Liver (tissue), 9 donors: Measurements from ENCODE around the gene SEMA4D. TPM values are rescaled to one million over a fixed set of nuclear protein-coding genes. Genes with fewer than 3 reads are reported as not detected.

Experiments used
- DNase-seq: peaks from one replicate; pipeline ENCODE4 v3.0.0-alpha.2; 2017; ENCODE audit warnings: low spot score
- H3K27ac ChIP-seq, 2 donors: one replicate each; pipeline ENCODE4 v1.7.0; 2013; ENCODE audit warnings: inconsistent platforms in 2 of 2, low read length in 2 of 2, control low read depth in 1 of 2, low read depth in 1 of 2, mild to moderate bottlenecking in 1 of 2
- H3K27me3 ChIP-seq, 4 donors: one replicate each; pipeline versions ENCODE4 v1.6.1 to v1.7.0; 2013; ENCODE audit warnings: low read length in 3 of 4, inconsistent platforms in 1 of 4, mild to moderate bottlenecking in 1 of 4, moderate library complexity in 1 of 4; ENCODE audit not compliant: control insufficient read depth in 4 of 4, insufficient read depth in 4 of 4
- H3K36me3 ChIP-seq, 4 donors: one replicate each; pipeline versions ENCODE4 v1.6.1 to v1.7.0; 2013; ENCODE audit warnings: low read length in 3 of 4, mild to moderate bottlenecking in 3 of 4, low read depth in 1 of 4, moderate library complexity in 1 of 4; ENCODE audit not compliant: control insufficient read depth in 4 of 4, insufficient read depth in 3 of 4
- H3K4me1 ChIP-seq, 4 donors: one replicate each; pipeline versions ENCODE4 v1.6.1 to v1.7.0; 2013; ENCODE audit warnings: low read length in 3 of 4, mild to moderate bottlenecking in 3 of 4, moderate library complexity in 1 of 4; ENCODE audit not compliant: control insufficient read depth in 4 of 4, insufficient read depth in 4 of 4
- H3K4me3 ChIP-seq, 3 donors: one replicate each; pipeline versions ENCODE4 v1.6.1 to v1.7.0; 2013; ENCODE audit warnings: low read length in 3 of 3, control low read depth in 1 of 3, low read depth in 1 of 3, mild to moderate bottlenecking in 1 of 3
- H3K9ac ChIP-seq, 2 donors: one replicate each; pipeline ENCODE4 v1.7.0; 2013; ENCODE audit warnings: low read length in 2 of 2, mild to moderate bottlenecking in 2 of 2, moderate library complexity in 2 of 2, control low read depth in 1 of 2, low read depth in 1 of 2
- H3K9me3 ChIP-seq, 4 donors: one replicate each; pipeline versions ENCODE4 v1.6.1 to v1.7.0; 2013; ENCODE audit warnings: low read length in 3 of 4; ENCODE audit not compliant: control insufficient read depth in 4 of 4
- ATF3 ChIP-seq: IDR thresholded peaks from 2 replicates; pipeline ENCODE4 v1.6.1; 2016; ENCODE audit warnings: antibody characterized with exemption
- EGR1 ChIP-seq, 2 donors: IDR thresholded peaks; 2 replicates each; pipeline ENCODE4 v1.6.1; 2016 to 2018; ENCODE audit warnings: antibody characterized with exemption in 2 of 2, low read depth in 2 of 2
- FOXA1 ChIP-seq: IDR thresholded peaks from 2 replicates; pipeline ENCODE4 v1.6.1; 2016; ENCODE audit warnings: antibody characterized with exemption
- FOXA2 ChIP-seq: IDR thresholded peaks from 2 replicates; pipeline ENCODE4 v1.6.1; 2016; ENCODE audit warnings: antibody characterized with exemption
- GABPA ChIP-seq, 2 donors: IDR thresholded peaks in 1 of 2; conservative IDR thresholded peaks in 1 of 2; 2 replicates each; pipeline ENCODE4 v1.6.1; 2016; ENCODE audit warnings: antibody characterized with exemption in 2 of 2, mild to moderate bottlenecking in 1 of 2, moderate library complexity in 1 of 2
- HNF4A ChIP-seq, 2 donors: conservative IDR thresholded peaks; 2 replicates each; pipeline ENCODE4 v1.6.1; 2016; ENCODE audit warnings: antibody characterized with exemption in 2 of 2, mild to moderate bottlenecking in 2 of 2
- HNF4G ChIP-seq: IDR thresholded peaks from 2 replicates; pipeline ENCODE4 v1.6.1; 2016; ENCODE audit warnings: antibody characterized with exemption
- JUND ChIP-seq, 2 donors: IDR thresholded peaks; 2 replicates each; pipeline ENCODE4 v1.6.1; 2016; ENCODE audit warnings: antibody characterized with exemption in 2 of 2
- NR2F2 ChIP-seq: IDR thresholded peaks from 2 replicates; pipeline ENCODE4 v1.6.1; 2016; ENCODE audit warnings: antibody characterized with exemption
- RAD21 ChIP-seq, 2 donors: IDR thresholded peaks; 2 replicates each; pipeline ENCODE4 v1.6.1; 2016; ENCODE audit warnings: antibody characterized with exemption in 2 of 2, mild to moderate bottlenecking in 2 of 2
- RXRA ChIP-seq, 2 donors: IDR thresholded peaks; 2 replicates each; pipeline ENCODE4 v1.6.1; 2017 to 2018; ENCODE audit warnings: antibody characterized with exemption in 2 of 2, mild to moderate bottlenecking in 1 of 2
- SP1 ChIP-seq: IDR thresholded peaks from 2 replicates; pipeline ENCODE4 v1.6.1; 2018; ENCODE audit warnings: antibody characterized with exemption, mild to moderate bottlenecking
- TAF1 ChIP-seq: conservative IDR thresholded peaks from 2 replicates; pipeline ENCODE4 v1.6.1; 2016; ENCODE audit warnings: antibody characterized with exemption, mild to moderate bottlenecking
- YY1 ChIP-seq: IDR thresholded peaks from 2 replicates; pipeline ENCODE4 v1.6.1; 2016; ENCODE audit warnings: antibody characterized with exemption, mild to moderate bottlenecking
- ZBTB33 ChIP-seq: IDR thresholded peaks from 2 replicates; pipeline ENCODE4 v1.6.1; 2016; ENCODE audit warnings: antibody characterized with exemption
- WGBS: extraction: QIAGEN DNeasy Blood & Tissue Kit; methylation state at CpG from one replicate; pipeline ENCODE4 v1.1.7; 2013; 5-methylcytosine and 5-hydroxymethylcytosine counted together
- polyA plus RNA-seq, 2 donors: library from polyadenylated mRNA; stranded (reverse) in 1 of 2; unstranded in 1 of 2; fragments of 200-250 nt in 1 of 2; fragments of >200 nt in 1 of 2; fragmentation: Nextera tagmentation in 1 of 2; extraction: Ambion mirVana in 1 of 2; gene quantifications; one replicate each; pipeline versions ENCODE4 v1.2.1 to v1.2.3, GENCODE V29; 2013 to 2015
- total RNA-seq, 2 donors: library from RNA; depleted of rRNA; stranded (reverse); fragments of >200 nt; gene quantifications; one replicate each; pipeline ENCODE4 v1.2.3, GENCODE V29; 2014
- TF ChIP-seq, protein P1 (sequence below): IDR thresholded peaks from 2 replicates; pipeline ENCODE4 v1.6.1; 2016; ENCODE audit warnings: antibody characterized with exemption, mild to moderate bottlenecking
- TF ChIP-seq, protein P2 (sequence below): IDR thresholded peaks from 2 replicates; pipeline ENCODE4 v1.6.1; 2016; ENCODE audit warnings: antibody characterized with exemption
- TF ChIP-seq, protein P3 (sequence below): fragments of 150-350 bp; IDR thresholded peaks from 2 replicates; pipeline ENCODE4 v1.5.1; 2017; ENCODE audit warnings: improper control_type of control experiment, low read depth, low read length; ENCODE audit not compliant: missing input control
- donor health status: healthy.
- donor health status: healthy.
- donor health status: healthy.
- donor health status: healthy.
- donor health status: healthy.

Gene SEMA4D
- total and polyA plus RNA-seq, 4 donors = 1.4 to 12.0 (median 4.1) TPM

- TF ChIP-seq, protein P1, sequence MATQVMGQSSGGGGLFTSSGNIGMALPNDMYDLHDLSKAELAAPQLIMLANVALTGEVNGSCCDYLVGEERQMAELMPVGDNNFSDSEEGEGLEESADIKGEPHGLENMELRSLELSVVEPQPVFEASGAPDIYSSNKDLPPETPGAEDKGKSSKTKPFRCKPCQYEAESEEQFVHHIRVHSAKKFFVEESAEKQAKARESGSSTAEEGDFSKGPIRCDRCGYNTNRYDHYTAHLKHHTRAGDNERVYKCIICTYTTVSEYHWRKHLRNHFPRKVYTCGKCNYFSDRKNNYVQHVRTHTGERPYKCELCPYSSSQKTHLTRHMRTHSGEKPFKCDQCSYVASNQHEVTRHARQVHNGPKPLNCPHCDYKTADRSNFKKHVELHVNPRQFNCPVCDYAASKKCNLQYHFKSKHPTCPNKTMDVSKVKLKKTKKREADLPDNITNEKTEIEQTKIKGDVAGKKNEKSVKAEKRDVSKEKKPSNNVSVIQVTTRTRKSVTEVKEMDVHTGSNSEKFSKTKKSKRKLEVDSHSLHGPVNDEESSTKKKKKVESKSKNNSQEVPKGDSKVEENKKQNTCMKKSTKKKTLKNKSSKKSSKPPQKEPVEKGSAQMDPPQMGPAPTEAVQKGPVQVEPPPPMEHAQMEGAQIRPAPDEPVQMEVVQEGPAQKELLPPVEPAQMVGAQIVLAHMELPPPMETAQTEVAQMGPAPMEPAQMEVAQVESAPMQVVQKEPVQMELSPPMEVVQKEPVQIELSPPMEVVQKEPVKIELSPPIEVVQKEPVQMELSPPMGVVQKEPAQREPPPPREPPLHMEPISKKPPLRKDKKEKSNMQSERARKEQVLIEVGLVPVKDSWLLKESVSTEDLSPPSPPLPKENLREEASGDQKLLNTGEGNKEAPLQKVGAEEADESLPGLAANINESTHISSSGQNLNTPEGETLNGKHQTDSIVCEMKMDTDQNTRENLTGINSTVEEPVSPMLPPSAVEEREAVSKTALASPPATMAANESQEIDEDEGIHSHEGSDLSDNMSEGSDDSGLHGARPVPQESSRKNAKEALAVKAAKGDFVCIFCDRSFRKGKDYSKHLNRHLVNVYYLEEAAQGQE = no peak
- TF ChIP-seq, protein P2, sequence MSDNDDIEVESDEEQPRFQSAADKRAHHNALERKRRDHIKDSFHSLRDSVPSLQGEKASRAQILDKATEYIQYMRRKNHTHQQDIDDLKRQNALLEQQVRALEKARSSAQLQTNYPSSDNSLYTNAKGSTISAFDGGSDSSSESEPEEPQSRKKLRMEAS = no peak
- TF ChIP-seq TAF1 (no peak), EGR1 (IDR thresholded peaks at IDR 0.05; ENCODE audit: low read depth in 2 of 2) (no peak), RXRA (IDR thresholded peaks at IDR 0.05) (no peak), SP1 (no peak), NR2F2 (no peak), RAD21 (IDR thresholded peaks at IDR 0.05) (no peak), FOXA2 (no peak), HNF4A (conservative IDR thresholded peaks at IDR 0.05) (no peak), ATF3 (no peak), FOXA1 (no peak)
- TF ChIP-seq, protein P3, sequence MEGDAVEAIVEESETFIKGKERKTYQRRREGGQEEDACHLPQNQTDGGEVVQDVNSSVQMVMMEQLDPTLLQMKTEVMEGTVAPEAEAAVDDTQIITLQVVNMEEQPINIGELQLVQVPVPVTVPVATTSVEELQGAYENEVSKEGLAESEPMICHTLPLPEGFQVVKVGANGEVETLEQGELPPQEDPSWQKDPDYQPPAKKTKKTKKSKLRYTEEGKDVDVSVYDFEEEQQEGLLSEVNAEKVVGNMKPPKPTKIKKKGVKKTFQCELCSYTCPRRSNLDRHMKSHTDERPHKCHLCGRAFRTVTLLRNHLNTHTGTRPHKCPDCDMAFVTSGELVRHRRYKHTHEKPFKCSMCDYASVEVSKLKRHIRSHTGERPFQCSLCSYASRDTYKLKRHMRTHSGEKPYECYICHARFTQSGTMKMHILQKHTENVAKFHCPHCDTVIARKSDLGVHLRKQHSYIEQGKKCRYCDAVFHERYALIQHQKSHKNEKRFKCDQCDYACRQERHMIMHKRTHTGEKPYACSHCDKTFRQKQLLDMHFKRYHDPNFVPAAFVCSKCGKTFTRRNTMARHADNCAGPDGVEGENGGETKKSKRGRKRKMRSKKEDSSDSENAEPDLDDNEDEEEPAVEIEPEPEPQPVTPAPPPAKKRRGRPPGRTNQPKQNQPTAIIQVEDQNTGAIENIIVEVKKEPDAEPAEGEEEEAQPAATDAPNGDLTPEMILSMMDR = no peak
- 93% methylated on average over 26 of the region's 26 CpGs for WGBS
- Histone ChIP-seq H3K9ac (no peak overlapping the region), H3K9me3 (no peaks in the 10 kb centered on the region), H3K4me3 (no peak overlapping the region), H3K27ac (no peak overlapping the region), H3K4me1 (peaks cover 0 to 3% (median 0%) of the 10 kb centered on the region in 4 donors), H3K27me3 (no peaks in the 10 kb centered on the region), H3K36me3 (peaks cover 0 to 3% (median 0%) of the 10 kb centered on the region in 4 donors)
- no peak for DNase-seq
Observed at GRCh38 chr9:89380437-89381307, 117.2 kb downstream of the SEMA4D start.

DNA sequence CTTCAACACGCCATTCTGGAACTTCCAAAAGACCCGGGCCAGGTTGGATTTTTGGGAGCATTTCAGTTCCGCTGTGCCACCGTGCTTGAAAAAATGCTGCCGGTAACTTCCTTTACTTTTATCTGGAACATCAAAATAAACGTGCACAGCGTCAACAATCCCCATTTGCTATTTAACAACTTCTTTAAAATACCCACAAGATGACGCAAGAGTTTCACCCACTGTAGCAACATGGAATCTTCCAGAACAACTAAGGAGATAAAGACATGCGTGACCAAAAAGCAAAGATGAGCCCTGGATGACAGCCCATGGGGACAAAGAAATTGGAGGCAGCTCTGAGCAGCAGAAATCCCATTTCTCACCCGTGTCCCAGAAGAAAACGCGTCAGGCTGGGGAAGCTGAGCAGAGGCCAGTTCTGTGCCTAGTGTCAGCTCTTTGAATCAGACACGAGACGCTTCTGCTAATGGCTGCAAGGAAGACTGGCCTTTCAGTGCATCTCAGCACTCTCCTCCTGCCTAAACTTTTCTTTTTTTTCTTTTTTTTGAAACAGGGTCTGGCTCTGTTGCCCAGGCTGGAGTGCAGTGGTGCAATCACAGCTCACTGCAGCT is 118.3 kb downstream of the SEMA4D start:
- Histone ChIP-seq H3K4me3 (no peak overlapping the region), H3K27me3 (no peaks in the 10 kb centered on the region), H3K36me3 (peaks cover 0 to 3% (median 0%) of the 10 kb centered on the region in 4 donors), H3K9ac (no peak overlapping the region), H3K9me3 (no peaks in the 10 kb centered on the region), H3K27ac (no peak overlapping the region), H3K4me1 (no peaks in the 10 kb centered on the region)
- 86% methylated on average over 14 of the region's 14 CpGs for whole genome bisulfite sequencing
- TF ChIP-seq ZBTB33 = no peak
- TF ChIP-seq, protein P2 = no peak
- no peak for TF ChIP-seq FOXA2
- TF ChIP-seq FOXA1 = no peak
- no peak for TF ChIP-seq RAD21 (IDR thresholded peaks at IDR 0.05)
- no peak for TF ChIP-seq SP1
- TF ChIP-seq JUND (IDR thresholded peaks at IDR 0.05) = no peak
- TF ChIP-seq, protein P3 = no peak
- TF ChIP-seq NR2F2 = no peak
- no peak for TF ChIP-seq GABPA (IDR thresholded peaks at IDR 0.05 in 1 of 2, conservative IDR thresholded peaks at IDR 0.05 in 1 of 2)
- no peak for TF ChIP-seq YY1
- no peak for TF ChIP-seq HNF4A (conservative IDR thresholded peaks at IDR 0.05)
- no peak for TF ChIP-seq TAF1
- no peak for TF ChIP-seq ATF3
- TF ChIP-seq HNF4G = no peak
- TF ChIP-seq RXRA (IDR thresholded peaks at IDR 0.05) = no peak
- TF ChIP-seq EGR1 (IDR thresholded peaks at IDR 0.05; ENCODE audit: low read depth in 2 of 2) = no peak
- DNase-seq = no peak
